Stimulated activated naive B cell treated with anti-CD40 and anti-IgM and Interleukin-4, amounts not matched to agents 10 μg/mL and 1 μg/mL and 100 μg/mL, for 72 hours (primary cell): Measurements from ENCODE around the gene IQSEC3.
"Not testable (repeated sequence)": the region's sequence is repeated elsewhere in the genome, so short reads cannot be mapped to it uniquely, and the experiment has no call there.

Experiments used
- ATAC-seq, 2 donors: fragments of 150-1000 bp; cut with Tn5 transposase; replicated peaks; 2 replicates each; pipeline ENCODE4 v1.10.0; 2021; ENCODE audit warnings: moderate library complexity in 1 of 2
- DNase-seq: peaks from one replicate; pipeline ENCODE4 v3.0.0; 2021
- H3K27ac Mint-ChIP-seq: one replicate; pipeline ENCODE4 v1.8.0; 2022; ENCODE audit warnings: mild to moderate bottlenecking, mixed read lengths
- H3K27me3 Mint-ChIP-seq, 2 donors: one replicate each; pipeline ENCODE4 v1.8.0; 2022; ENCODE audit warnings: mixed read lengths in 2 of 2
- H3K36me3 Mint-ChIP-seq, 2 donors: one replicate each; pipeline ENCODE4 v1.8.0; 2022; ENCODE audit warnings: mixed read lengths in 2 of 2, mild to moderate bottlenecking in 1 of 2
- H3K4me1 Mint-ChIP-seq, 2 donors: one replicate each; pipeline ENCODE4 v1.8.0; 2022; ENCODE audit warnings: mixed read lengths in 2 of 2, mild to moderate bottlenecking in 1 of 2
- H3K4me3 Mint-ChIP-seq, 2 donors: one replicate each; pipeline ENCODE4 v1.8.0; 2022; ENCODE audit warnings: mild to moderate bottlenecking in 2 of 2, mixed read lengths in 2 of 2, moderate library complexity in 1 of 2
- H3K9me3 Mint-ChIP-seq, 2 donors: one replicate each; pipeline ENCODE4 v1.8.0; 2022; ENCODE audit warnings: mixed read lengths in 2 of 2, mild to moderate bottlenecking in 1 of 2

Gene IQSEC3

DNA sequence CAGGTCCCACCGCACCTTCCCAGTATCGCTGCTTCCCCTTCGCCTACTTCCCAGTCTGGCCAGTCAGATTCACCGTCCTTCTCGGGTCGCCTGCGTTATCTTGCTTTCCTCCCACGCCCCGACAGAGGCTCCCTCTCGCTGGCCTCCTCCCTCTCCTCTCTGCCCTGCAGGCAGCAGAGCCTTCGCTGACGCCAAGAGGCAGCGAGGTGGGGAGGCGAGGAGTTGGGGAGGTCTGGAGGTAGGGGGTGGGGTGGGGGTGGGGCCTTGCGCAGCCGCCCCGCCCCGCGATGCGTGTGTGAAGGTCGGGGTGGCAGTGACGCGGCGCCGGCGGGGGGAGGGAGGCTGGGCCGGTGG is at the start of gene IQSEC3:
TSS of gene IQSEC3 (plus strand) at position 340 of the 354 bp plus-strand sequence. CDS start 116 bp downstream, outside the sequence.
- peaks cover 33 to 60% of the 10 kb centered on the region in 2 donors for H3K27me3 Mint-ChIP-seq
- H3K4me3 Mint-ChIP-seq, H3K27ac Mint-ChIP-seq, ATAC-seq, DNase-seq, H3K9me3 Mint-ChIP-seq, H3K4me1 Mint-ChIP-seq, H3K36me3 Mint-ChIP-seq: not testable (repeated sequence)

DNA sequence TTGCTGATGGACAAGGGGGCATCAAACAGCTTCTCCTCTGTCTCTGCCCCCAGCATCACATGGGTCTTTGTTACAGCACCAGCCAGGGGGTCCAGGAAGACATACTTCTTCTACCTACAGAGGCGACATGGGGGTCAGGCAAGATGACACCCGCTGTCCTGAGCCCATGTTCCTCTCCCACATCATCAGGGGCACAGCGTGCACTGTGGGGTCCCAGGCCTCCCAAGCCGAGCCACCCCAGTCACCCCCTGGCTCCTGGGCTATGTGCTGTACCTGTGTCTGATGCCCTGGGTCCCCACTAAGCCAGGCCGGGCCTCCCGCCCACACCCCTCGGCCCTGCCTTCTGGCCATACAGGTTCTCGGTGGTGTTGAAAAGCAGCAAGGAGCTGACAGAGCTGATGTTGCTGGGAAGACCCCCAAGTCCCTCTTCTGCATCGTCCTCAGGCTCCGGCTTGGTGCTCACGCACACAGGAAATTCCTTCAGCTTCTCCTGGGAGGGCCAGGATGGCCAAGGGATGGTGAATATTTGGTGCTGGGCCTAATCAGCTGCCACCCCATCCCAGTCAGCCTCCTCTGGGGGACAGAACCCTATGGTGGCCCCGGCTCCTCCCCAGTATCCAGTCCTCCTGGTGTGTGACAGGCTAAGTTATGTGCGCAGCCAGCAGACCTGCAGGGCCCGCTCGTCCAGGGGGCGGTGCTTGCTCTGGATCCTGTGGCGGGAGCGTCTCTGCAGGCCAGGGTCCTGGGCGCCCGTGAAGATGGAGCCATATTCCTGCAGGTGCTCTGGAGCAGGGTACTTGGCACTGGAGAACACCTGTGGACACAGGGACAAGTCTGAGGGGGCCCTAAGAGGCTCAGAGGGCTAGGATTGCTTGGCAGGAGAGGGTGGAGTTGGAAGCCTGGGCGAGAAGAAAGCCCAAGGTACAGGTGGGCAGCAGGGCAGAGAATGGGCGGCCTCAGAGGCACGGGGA is 48.9 kb upstream of the IQSEC3 start:
- peaks cover 20% of the 10 kb centered on the region in 2 donors for H3K4me1 Mint-ChIP-seq
- not testable (repeated sequence) for H3K9me3 Mint-ChIP-seq, H3K4me3 Mint-ChIP-seq, ATAC-seq, H3K27me3 Mint-ChIP-seq, H3K27ac Mint-ChIP-seq, DNase-seq
- peaks cover 17 to 30% of the 10 kb centered on the region in 2 donors for H3K36me3 Mint-ChIP-seq

DNA sequence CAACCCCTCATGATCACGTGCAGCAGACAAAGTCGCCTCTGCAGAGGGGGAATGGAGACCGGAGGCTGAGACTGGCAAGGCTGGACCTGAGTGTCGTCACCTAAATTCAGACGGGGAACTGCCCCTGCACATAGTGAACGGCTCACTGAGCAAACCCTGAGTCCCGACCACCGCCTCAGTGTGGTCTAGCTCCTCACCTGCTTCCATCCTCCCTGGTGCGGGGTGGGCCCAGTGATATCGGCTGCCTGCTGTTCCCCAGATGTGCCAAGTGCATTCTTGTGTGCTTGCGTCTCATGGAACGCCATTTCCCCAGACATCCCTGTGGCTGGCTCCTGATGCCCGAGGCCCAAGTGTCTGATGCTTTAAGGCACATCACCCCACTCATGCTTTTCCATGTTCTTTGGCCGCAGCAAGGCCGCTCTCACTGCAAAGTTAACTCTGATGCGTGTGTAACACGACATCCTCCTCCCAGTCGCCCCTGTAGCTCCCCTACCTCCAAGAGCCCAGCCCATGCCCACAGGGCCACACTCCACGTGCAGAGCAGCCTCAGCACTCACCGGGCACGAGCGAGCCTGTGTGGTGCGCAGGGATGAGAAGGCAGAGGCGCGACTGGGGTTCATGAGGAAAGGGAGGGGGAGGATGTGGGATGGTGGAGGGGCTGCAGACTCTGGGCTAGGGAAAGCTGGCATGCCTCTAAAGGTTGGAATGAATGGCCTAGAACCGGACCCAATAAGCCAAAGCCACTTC is 47.6 kb upstream of the IQSEC3 start:
- H3K9me3 Mint-ChIP-seq, H3K27me3 Mint-ChIP-seq, H3K27ac Mint-ChIP-seq, DNase-seq, ATAC-seq, H3K4me3 Mint-ChIP-seq: not testable (repeated sequence)
- H3K4me1 Mint-ChIP-seq, result peaks cover 20 to 22% of the 10 kb centered on the region in 2 donors
- H3K36me3 Mint-ChIP-seq, result peaks cover 17 to 29% of the 10 kb centered on the region in 2 donors

DNA sequence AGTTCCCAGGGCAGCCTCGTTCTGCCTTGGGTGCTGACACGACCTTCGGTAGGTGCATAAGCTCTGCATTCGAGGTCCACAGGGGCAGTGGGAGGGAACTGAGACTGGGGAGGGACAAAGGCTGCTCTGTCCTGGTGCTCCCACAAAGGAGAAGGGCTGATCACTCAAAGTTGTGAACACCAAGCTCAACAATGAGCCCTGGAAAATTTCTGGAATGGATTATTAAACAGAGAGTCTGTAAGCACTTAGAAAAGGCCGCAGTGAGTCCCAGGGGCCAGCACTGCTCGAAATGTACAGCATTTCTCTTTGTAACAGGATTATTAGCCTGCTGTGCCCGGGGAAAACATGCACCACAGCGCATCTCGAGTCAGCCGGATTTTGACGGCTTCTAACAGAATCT is 46.7 kb upstream of the IQSEC3 start:
- H3K4me3 Mint-ChIP-seq, DNase-seq, ATAC-seq, H3K27ac Mint-ChIP-seq, H3K27me3 Mint-ChIP-seq, H3K9me3 Mint-ChIP-seq: not testable (repeated sequence)
- peaks cover 20 to 22% of the 10 kb centered on the region in 2 donors for H3K4me1 Mint-ChIP-seq
- H3K36me3 Mint-ChIP-seq, result peaks cover 15 to 29% of the 10 kb centered on the region in 2 donors

DNA sequence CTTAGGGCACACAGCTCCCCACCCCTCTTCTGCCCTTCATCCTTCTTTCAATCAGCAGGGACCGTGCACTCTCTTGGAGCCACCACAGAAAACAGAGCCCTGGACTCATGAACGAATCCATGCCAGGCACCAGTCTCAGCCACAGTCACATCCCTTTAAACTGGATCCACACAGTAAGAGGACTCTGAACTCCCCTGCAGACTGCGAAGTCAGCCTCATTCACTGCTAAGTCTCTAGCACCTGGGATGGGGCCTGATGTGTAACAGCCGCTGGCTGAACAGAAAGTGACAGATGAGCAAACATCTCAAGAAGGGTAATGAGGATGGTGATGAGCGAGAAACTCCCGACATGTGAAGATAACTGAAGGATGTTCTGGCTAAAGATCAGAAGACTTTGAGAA is 45.8 kb upstream of the IQSEC3 start:
- Mint-ChIP-seq H3K9me3 (no peaks in the 10 kb centered on the region), H3K27ac (no peak overlapping the region), H3K27me3 (no peaks in the 10 kb centered on the region), H3K36me3 (peaks cover 15 to 29% of the 10 kb centered on the region in 2 donors), H3K4me1 (peaks cover 20 to 22% of the 10 kb centered on the region in 2 donors), H3K4me3 (no peak overlapping the region)
- DNase-seq (no peak), ATAC-seq (no peak)

DNA sequence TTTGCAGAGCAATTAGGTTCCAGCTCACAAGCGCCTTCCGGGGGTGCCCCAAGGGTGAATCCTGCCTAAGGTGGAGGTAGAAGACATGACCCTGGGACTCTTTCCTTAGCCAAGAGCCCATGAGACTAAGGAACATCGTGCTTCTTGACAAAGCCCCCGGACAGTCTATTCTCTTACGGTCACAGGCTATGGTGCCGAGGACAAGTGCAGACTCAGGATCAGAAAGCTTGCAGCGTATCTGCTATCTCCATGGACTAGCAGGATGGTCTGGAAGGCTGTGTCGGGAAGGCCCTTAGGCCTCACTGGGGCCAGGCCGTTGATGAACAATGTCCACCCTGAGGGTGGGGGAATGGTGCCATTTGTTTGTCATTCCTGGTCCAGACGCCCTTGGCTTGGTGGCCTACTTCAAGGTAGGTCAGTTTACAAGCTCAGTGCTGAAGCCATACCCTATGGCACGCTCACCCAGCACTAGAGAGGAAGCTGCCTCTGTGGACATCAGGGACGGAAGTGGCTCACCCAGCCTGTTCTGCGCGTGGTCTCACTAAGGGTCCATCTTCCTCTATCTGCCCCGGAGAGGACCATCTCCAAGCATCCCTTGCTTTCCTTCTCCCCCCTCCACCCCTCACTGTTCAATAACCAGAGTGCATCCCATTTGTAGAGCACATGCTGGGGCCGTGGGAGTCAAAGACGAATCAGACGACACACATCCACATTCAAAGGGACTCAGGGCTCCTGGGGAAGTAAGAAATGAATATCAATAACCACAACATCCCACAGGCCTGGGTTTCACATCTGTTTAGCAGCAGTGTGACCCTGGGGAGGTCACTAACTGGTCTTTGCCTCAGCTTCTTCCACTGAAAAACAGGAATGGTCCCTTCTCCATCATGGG is 45.0 kb upstream of the IQSEC3 start:
- peak; percentile 100 for ATAC-seq
- H3K27ac Mint-ChIP-seq, result no peak overlapping the region
- H3K27me3 Mint-ChIP-seq, result no peaks in the 10 kb centered on the region
- H3K4me1 Mint-ChIP-seq, result peaks cover 20 to 22% of the 10 kb centered on the region in 2 donors
- no peaks in the 10 kb centered on the region for H3K9me3 Mint-ChIP-seq
- H3K36me3 Mint-ChIP-seq, result peaks cover 15 to 29% of the 10 kb centered on the region in 2 donors
- peak; percentile 66 for DNase-seq
- H3K4me3 Mint-ChIP-seq, result peak overlapping the region in 1 of 2 donors; percentile 10

DNA sequence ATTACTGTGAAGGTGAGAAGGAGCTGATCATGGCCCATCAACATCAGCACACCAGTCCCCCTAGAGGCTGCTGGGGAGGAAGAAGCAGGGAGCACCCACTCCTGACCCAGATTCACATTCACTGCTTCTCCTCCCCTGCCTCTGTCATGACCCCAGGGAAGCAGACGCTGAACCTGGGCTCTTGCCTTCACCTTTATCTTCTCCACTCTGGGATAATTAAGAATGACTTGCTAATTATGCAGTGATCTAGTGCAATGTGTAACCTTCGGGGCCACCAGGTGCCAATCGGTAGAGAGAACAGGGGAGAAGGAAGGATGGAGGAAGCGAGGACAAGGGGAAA is 44.4 kb upstream of the IQSEC3 start:
- peak; percentile 55 to 58 for ATAC-seq
- Mint-ChIP-seq H3K4me3 (no peak overlapping the region), H3K9me3 (no peaks in the 10 kb centered on the region), H3K36me3 (peaks cover 15 to 29% of the 10 kb centered on the region in 2 donors), H3K27me3 (no peaks in the 10 kb centered on the region), H3K27ac (no peak overlapping the region), H3K4me1 (peaks cover 20 to 22% of the 10 kb centered on the region in 2 donors)
- no peak for DNase-seq

DNA sequence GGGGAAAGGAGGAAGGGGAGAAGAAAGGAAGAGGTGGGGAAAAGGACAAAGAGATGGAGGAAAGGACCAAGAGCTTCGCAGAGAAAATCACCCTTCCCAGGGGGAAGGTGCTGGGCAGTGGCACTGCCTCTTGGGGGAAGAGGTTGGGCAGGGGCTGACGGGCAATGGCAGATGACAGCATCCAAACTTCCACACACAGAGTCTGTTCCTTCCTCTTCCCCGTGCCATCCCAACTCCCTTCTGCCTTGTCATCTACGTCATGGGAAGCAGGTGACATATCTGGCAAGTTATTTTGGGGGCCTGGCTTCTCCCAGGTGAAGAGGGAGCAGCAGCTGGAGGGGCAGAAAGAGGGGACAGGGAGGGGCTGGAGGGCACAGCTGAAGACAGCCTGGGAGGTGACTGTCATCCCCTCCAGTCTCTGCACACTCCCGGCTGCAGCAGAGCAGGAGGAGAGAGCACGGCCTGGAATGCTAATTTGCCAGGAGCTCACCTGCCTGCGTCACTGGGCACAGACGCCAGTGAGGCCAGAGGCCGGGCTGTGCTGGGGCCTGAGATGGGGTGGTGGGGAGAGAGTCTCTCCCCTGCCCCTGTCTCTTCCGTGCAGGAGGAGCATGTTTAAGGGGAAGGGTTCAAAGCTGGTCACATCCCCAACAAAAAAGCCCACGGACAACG is 43.9 kb upstream of the IQSEC3 start:
- H3K9me3 Mint-ChIP-seq, result no peaks in the 10 kb centered on the region
- no peaks in the 10 kb centered on the region for H3K27me3 Mint-ChIP-seq
- DNase-seq (no peak), ATAC-seq (no peak)
- H3K36me3 Mint-ChIP-seq, result peaks cover 15 to 29% of the 10 kb centered on the region in 2 donors
- H3K27ac Mint-ChIP-seq, result no peak overlapping the region
- H3K4me3 Mint-ChIP-seq, result no peak overlapping the region
- peaks cover 20 to 22% of the 10 kb centered on the region in 2 donors for H3K4me1 Mint-ChIP-seq

DNA sequence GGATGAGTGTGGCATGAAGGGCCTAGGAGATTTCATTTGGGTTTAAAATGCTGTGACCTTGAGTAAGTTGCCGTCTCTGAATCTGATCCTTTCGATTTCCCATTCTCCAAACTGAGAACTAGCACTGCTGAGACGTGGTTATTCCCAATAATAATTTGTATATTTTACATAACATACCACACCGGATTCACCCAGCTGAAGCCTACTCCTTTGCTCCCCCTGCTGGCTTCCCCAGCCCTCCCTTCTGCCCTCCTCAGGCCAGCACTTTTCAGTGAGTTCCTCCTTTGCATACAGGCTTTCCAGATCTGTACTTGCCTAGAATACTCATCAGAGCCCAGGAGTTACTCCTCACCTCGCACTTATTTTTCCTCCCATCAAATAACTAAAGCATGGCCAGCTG is 38.7 kb upstream of the IQSEC3 start:
- H3K27me3 Mint-ChIP-seq, result not testable (repeated sequence)

DNA sequence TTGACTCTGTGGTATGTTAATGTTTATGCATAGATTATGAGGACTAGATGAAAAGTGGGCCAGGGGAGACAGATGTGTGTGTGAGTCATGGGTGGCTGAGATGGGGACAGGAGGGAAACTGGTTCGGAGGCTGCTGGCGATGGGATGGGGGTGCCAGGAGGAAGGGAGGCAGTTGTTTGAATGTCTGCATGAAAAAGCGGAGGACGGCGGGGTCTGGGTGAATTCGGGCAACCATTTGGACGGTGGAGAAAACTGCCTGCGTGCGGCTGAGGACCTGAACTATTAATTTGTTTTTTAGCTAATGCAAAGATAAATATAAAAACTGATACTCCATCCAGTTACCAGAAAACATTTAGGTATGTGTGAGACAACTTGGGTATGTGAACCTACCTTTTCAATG is 27.8 kb upstream of the IQSEC3 start:
- H3K36me3 Mint-ChIP-seq, ATAC-seq, H3K27ac Mint-ChIP-seq, DNase-seq, H3K4me3 Mint-ChIP-seq, H3K27me3 Mint-ChIP-seq, H3K4me1 Mint-ChIP-seq, H3K9me3 Mint-ChIP-seq: not testable (repeated sequence)

More for the DNA sequence above, 38.7 kb upstream of the IQSEC3 start:
- H3K4me3 Mint-ChIP-seq, H3K9me3 Mint-ChIP-seq, H3K27ac Mint-ChIP-seq, H3K4me1 Mint-ChIP-seq, ATAC-seq, H3K36me3 Mint-ChIP-seq, DNase-seq: not testable (repeated sequence)

DNA sequence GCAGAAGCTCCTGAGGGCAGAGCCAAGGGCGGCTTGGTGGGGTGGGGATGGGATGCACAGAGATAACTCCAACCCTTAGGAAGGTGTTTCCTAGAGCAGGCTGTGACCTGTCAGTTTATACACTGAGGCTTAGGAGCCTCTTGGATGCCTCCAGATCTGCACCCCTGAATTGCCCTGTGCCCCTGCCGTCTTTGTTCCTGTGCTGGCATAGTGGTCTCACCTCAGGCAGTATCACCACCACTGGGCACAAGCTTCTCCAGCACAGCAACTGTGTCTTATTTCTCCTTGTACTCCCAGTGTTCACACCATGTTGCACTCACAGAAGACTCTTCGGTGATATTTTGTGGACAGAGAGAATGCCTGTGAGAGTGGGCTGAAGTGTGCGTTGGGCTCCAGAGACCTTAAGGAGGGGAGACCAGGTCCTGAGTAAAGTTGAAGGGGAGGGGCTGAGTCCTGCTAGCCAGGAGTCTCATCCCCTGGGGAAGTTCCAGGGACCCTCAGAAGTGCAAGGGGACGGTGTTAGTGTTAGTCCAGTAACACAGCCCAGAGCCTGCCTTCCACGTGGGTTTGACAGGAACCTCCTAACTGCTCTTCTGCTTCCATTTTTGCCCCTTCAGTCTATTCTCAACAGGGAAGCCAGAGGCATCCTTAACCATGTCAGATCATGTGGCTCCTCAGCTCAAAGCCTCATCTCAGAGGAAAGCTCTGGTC is 26.9 kb upstream of the IQSEC3 start:
- H3K4me1 Mint-ChIP-seq, H3K27ac Mint-ChIP-seq, H3K27me3 Mint-ChIP-seq, DNase-seq, H3K9me3 Mint-ChIP-seq, H3K36me3 Mint-ChIP-seq, ATAC-seq, H3K4me3 Mint-ChIP-seq: not testable (repeated sequence)

DNA sequence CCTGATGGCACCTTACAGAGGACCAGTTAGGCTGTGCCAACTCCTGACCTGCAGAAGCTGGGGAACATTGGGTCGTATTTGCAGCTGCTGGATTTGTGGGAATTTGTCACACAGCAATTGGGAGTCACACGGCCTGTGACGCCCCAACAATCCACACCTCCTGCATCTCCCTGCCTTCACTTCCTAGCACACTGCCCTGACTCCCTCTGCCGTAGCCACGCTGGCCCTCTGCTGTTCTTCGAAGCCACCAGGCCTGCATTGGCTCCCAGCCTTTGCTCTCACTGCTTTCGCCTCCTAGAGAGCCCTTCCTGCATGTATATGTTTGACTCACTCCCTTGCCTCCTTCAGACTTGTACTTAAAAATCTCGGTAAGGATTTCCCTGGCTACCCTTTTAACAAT is 22.2 kb upstream of the IQSEC3 start:
- H3K36me3 Mint-ChIP-seq, ATAC-seq, H3K27ac Mint-ChIP-seq, H3K4me3 Mint-ChIP-seq, H3K9me3 Mint-ChIP-seq, DNase-seq, H3K4me1 Mint-ChIP-seq: not testable (repeated sequence)
- peaks cover 32 to 38% of the 10 kb centered on the region in 2 donors for H3K27me3 Mint-ChIP-seq
